GM19035 (cell line): Measurements from ENCODE around the gene TP53I11.

ENCODE experiments used
- ATAC-seq: cut with Tn5 transposase; IDR thresholded peaks from one replicate; pipeline ENCODE4 v1.9.1; 2021; ENCODE audit not compliant: unreplicated experiment

TP53I11 gene

GRCh38 chr11:44959064-44959463, 8.4 kb upstream of the TP53I11 start:
- ATAC-seq = no peak

GRCh38 chr11:44957776-44958564, 7.3 kb upstream of the TP53I11 start:
- ATAC-seq = no peak

GRCh38 chr11:44957040-44957515, 6.4 kb upstream of the TP53I11 start:
- no peak for ATAC-seq

- ATAC-seq = no peak
Observed at GRCh38 chr11:44955015-44955738, 4.5 kb upstream of the TP53I11 start.

- no peak for ATAC-seq
Observed at GRCh38 chr11:44954051-44954906, 3.6 kb upstream of the TP53I11 start.

GRCh38 chr11:44952500-44953260, 2.0 kb upstream of the TP53I11 start:
- no peak for ATAC-seq

GRCh38 chr11:44952082-44952481, 1.4 kb upstream of the TP53I11 start:
- no peak for ATAC-seq

GRCh38 chr11:44950031-44950624, 555 bp downstream of the TP53I11 start:
- no peak for ATAC-seq

- ATAC-seq = no peak
Observed at GRCh38 chr11:44949160-44950030, 1.3 kb downstream of the TP53I11 start.

GRCh38 chr11:44948155-44948554, 2.5 kb downstream of the TP53I11 start:
- ATAC-seq = no peak

GRCh38 chr11:44947114-44947513, 3.6 kb downstream of the TP53I11 start:
- no peak for ATAC-seq

GRCh38 chr11:44946263-44946662, 4.4 kb downstream of the TP53I11 start:
- ATAC-seq = no peak

- ATAC-seq = no peak
Observed at GRCh38 chr11:44945666-44946065, 5.0 kb downstream of the TP53I11 start.

GRCh38 chr11:44944853-44945235, 5.8 kb downstream of the TP53I11 start:
- no peak for ATAC-seq

- ATAC-seq = no peak
Observed at GRCh38 chr11:44944181-44944852, 6.4 kb downstream of the TP53I11 start.

GRCh38 chr11:44943696-44944095, 7.0 kb downstream of the TP53I11 start:
- no peak for ATAC-seq

- ATAC-seq = no peak
Observed at GRCh38 chr11:44943118-44943517, 7.6 kb downstream of the TP53I11 start.

GRCh38 chr11:44942029-44942955, 8.4 kb downstream of the TP53I11 start:
- no peak for ATAC-seq
